ENCODE measurements around the gene CHD2.

CHD2 gene

DNA sequence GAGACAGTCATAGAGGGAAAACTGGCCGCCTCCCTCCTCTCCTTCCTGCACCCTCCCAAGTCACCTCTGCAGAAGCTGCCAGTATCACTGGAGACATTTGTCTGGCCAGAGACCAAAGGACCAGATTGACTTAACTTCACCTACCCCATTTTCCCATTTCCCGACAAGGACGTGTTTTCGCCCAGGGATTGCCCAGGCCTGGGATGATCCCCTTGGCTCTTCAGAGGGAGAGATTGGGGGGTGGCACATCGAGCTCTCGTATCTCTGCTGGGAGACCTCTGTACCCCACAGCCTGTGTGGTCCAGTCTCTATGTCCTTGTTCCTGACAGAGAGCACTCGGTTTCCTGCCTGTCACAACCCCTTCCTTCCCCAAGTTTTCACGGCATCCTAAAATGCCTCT, 157.5 kb downstream of the CHD2 start:
- Histone ChIP-seq H2AFZ (ENCODE audit: low read depth, low read length) (no peak overlapping the region), H3K27ac (ENCODE audit: low read length) (no peak overlapping the region), H3K4me1 (ENCODE audit: insufficient read depth, low read length) (peaks cover 13% of the 10 kb centered on the region), H3K36me3 (ENCODE audit: insufficient read depth, low read length) (peaks cover 25% of the 10 kb centered on the region), H3K9me3 (ENCODE audit: insufficient read depth, low read length, severe bottlenecking) (no peaks in the 10 kb centered on the region), H3K27me3 (ENCODE audit: insufficient read depth, low read length, poor library complexity) (no peaks in the 10 kb centered on the region), H3K9ac (ENCODE audit: low read depth, low read length) (no peak overlapping the region), H3K79me2 (ENCODE audit: insufficient read depth, low read length) (peaks cover 25% of the 10 kb centered on the region; the same call in 1 of the 2 replicates), H4K20me1 (ENCODE audit: insufficient read depth, low read length) (no peaks in the 10 kb centered on the region), H3K4me3 (ENCODE audit: low read depth in 1 of 2, low read length in 2 of 2) (no peak overlapping the region), H3K4me2 (ENCODE audit: insufficient read depth, low read length) (no peak overlapping the region)
- ATAC-seq (ENCODE audit: insufficient read depth, low read depth): no peak
- TF ChIP-seq, protein P1, sequence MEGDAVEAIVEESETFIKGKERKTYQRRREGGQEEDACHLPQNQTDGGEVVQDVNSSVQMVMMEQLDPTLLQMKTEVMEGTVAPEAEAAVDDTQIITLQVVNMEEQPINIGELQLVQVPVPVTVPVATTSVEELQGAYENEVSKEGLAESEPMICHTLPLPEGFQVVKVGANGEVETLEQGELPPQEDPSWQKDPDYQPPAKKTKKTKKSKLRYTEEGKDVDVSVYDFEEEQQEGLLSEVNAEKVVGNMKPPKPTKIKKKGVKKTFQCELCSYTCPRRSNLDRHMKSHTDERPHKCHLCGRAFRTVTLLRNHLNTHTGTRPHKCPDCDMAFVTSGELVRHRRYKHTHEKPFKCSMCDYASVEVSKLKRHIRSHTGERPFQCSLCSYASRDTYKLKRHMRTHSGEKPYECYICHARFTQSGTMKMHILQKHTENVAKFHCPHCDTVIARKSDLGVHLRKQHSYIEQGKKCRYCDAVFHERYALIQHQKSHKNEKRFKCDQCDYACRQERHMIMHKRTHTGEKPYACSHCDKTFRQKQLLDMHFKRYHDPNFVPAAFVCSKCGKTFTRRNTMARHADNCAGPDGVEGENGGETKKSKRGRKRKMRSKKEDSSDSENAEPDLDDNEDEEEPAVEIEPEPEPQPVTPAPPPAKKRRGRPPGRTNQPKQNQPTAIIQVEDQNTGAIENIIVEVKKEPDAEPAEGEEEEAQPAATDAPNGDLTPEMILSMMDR (IDR thresholded peaks at IDR 0.05; ENCODE audit: borderline replicate concordance, extremely low read depth, low read length, poor library complexity, severe bottlenecking): no peak
- no peak for TF ChIP-seq EZH2 (IDR thresholded peaks at IDR 0.05; ENCODE audit: borderline replicate concordance, low read depth, low read length, severe bottlenecking)
- no peak for DNase-seq

DNA sequence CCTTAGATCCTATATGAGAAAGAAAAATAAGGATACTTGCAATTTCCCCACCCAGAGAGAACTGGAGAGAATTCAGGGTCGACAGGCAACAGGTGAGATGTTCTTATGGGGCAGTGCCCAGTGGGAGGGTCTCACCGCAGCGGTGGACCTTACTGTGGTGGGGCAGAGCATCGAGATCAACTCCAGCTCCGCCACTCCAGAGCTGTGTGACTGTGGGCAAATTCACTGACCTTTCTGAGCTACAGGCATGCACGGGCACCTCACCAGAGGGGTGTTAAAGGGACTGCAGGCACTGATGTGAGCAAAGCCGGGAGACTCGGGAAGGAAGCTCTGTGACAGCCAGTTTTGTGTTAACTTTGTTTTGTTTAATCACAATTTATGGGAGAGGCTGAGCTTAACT, 158.0 kb downstream of the CHD2 start:
- TF ChIP-seq, protein P1 (IDR thresholded peaks at IDR 0.05; ENCODE audit: borderline replicate concordance, extremely low read depth, low read length, poor library complexity, severe bottlenecking): no peak
- no peak for TF ChIP-seq EZH2 (IDR thresholded peaks at IDR 0.05; ENCODE audit: borderline replicate concordance, low read depth, low read length, severe bottlenecking)
- no peak overlapping the region for H3K4me3 ChIP-seq (ENCODE audit: low read depth in 1 of 2, low read length in 2 of 2)
- peaks cover 22% of the 10 kb centered on the region for H3K36me3 ChIP-seq (ENCODE audit: insufficient read depth, low read length)
- H4K20me1 ChIP-seq (ENCODE audit: insufficient read depth, low read length): no peaks in the 10 kb centered on the region
- H3K9me3 ChIP-seq (ENCODE audit: insufficient read depth, low read length, severe bottlenecking): no peaks in the 10 kb centered on the region
- DNase-seq: no peak
- peaks cover 23% of the 10 kb centered on the region; the same call in 1 of the 2 replicates for H3K79me2 ChIP-seq (ENCODE audit: insufficient read depth, low read length)
- H3K4me2 ChIP-seq (ENCODE audit: insufficient read depth, low read length): no peak overlapping the region
- H3K27me3 ChIP-seq (ENCODE audit: insufficient read depth, low read length, poor library complexity): no peaks in the 10 kb centered on the region
- no peak overlapping the region for H3K27ac ChIP-seq (ENCODE audit: low read length)
- H3K9ac ChIP-seq (ENCODE audit: low read depth, low read length): no peak overlapping the region
- H2AFZ ChIP-seq (ENCODE audit: low read depth, low read length): no peak overlapping the region
- ATAC-seq (ENCODE audit: insufficient read depth, low read depth): no peak
- peaks cover 13% of the 10 kb centered on the region for H3K4me1 ChIP-seq (ENCODE audit: insufficient read depth, low read length)

DNA sequence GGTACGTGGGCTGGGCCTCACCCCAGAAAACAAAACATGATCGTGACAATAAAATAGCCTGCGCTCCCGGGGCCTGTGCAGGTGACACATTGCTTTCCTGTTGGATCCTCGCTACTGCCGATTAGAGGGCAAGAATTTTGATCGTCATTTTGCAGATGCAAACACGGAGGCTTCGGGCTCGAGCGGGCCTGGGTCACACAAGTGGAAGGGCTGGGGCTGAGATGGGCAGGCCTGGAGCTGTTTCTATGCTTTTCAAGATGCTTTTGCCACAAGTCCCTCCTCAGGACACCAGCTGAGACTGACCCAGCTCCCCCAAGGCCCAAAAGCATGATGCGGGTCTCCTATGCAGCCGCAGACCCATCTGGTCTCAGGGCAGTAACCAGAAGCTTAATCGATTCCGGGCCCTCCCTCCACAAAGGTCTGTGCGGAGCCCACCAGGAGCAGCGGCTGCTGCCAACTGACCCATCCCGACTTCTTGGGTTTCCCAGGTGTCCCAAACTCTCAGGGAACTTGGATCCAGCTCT, 158.8 kb downstream of the CHD2 start:
- no peak overlapping the region for H3K27ac ChIP-seq (ENCODE audit: low read length)
- ATAC-seq (ENCODE audit: insufficient read depth, low read depth) (no peak), DNase-seq (no peak)
- no peaks in the 10 kb centered on the region for H3K27me3 ChIP-seq (ENCODE audit: insufficient read depth, low read length, poor library complexity)
- TF ChIP-seq, protein P1 (IDR thresholded peaks at IDR 0.05; ENCODE audit: borderline replicate concordance, extremely low read depth, low read length, poor library complexity, severe bottlenecking): no peak
- TF ChIP-seq EZH2 (IDR thresholded peaks at IDR 0.05; ENCODE audit: borderline replicate concordance, low read depth, low read length, severe bottlenecking): no peak
- H3K4me1 ChIP-seq (ENCODE audit: insufficient read depth, low read length): peaks cover 13% of the 10 kb centered on the region
- no peaks in the 10 kb centered on the region for H4K20me1 ChIP-seq (ENCODE audit: insufficient read depth, low read length)
- H3K9me3 ChIP-seq (ENCODE audit: insufficient read depth, low read length, severe bottlenecking): no peaks in the 10 kb centered on the region
- H3K79me2 ChIP-seq (ENCODE audit: insufficient read depth, low read length): peaks cover 24% of the 10 kb centered on the region; the same call in 1 of the 2 replicates
- H3K4me2 ChIP-seq (ENCODE audit: insufficient read depth, low read length): no peak overlapping the region
- no peak overlapping the region for H2AFZ ChIP-seq (ENCODE audit: low read depth, low read length)
- H3K4me3 ChIP-seq (ENCODE audit: low read depth in 1 of 2, low read length in 2 of 2): no peak overlapping the region
- peaks cover 22% of the 10 kb centered on the region for H3K36me3 ChIP-seq (ENCODE audit: insufficient read depth, low read length)
- H3K9ac ChIP-seq (ENCODE audit: low read depth, low read length): no peak overlapping the region
